Neural cell (in vitro differentiated cells): Measurements from ENCODE around the gene CLBA1. TPM values are rescaled to one million over a fixed set of nuclear protein-coding genes. Genes with fewer than 3 reads are reported as not detected.

Experiments
- H2AFZ ChIP-seq: fragments of 200-600, 300-800 bp; sonication (generic), shearing (Covaris generic); 2 replicates; pipeline ENCODE4 v1.6.0; 2014; ENCODE audit warnings: low read depth, mild to moderate bottlenecking, antibody characterized with exemption, low read length, moderate library complexity
- H3F3A ChIP-seq: fragments of 200-600 bp; shearing (Covaris generic); 2 replicates; pipeline ENCODE4 v1.6.1; 2016; ENCODE audit warnings: mild to moderate bottlenecking, moderate library complexity, mixed read lengths, antibody characterized with exemption, low read length; ENCODE audit not compliant: insufficient read depth, poor library complexity, severe bottlenecking
- H3K27ac ChIP-seq: fragments of 200-600, 300-800 bp; sonication (generic), shearing (Covaris generic); 2 replicates; pipeline ENCODE4 v1.5.1; 2014; ENCODE audit warnings: mild to moderate bottlenecking, low read length, moderate library complexity
- H3K27me3 ChIP-seq: fragments of 300-800, 200-600 bp; sonication (generic), shearing (Covaris generic); 2 replicates; pipeline ENCODE4 v1.6.0; 2014; ENCODE audit warnings: mild to moderate bottlenecking, low read depth, low read length, moderate library complexity; ENCODE audit not compliant: insufficient read depth
- H3K36me3 ChIP-seq: fragments of 300-800, 200-600 bp; sonication (generic), shearing (Covaris generic); 2 replicates; pipeline ENCODE4 v1.5.1; 2014; ENCODE audit warnings: mild to moderate bottlenecking, antibody characterized with exemption, low read length, moderate library complexity; ENCODE audit not compliant: insufficient read depth
- H3K4me2 ChIP-seq: fragments of 300-800, 200-600 bp; sonication (generic), shearing (Covaris generic); 2 replicates; pipeline ENCODE4 v1.6.0; 2014; ENCODE audit warnings: mild to moderate bottlenecking, low read length
- H3K4me3 ChIP-seq: fragments of 300-800, 200-600 bp; sonication (generic), shearing (Covaris generic); 2 replicates; pipeline ENCODE4 v1.5.1; 2014; ENCODE audit warnings: mild to moderate bottlenecking, low read length, moderate library complexity
- H3K79me2 ChIP-seq: fragments of 200-600 bp; shearing (Covaris generic); replicated peaks from 2 replicates; pipeline ENCODE4 v1.6.0; 2014; ENCODE audit warnings: mild to moderate bottlenecking, low read length, moderate library complexity; ENCODE audit not compliant: insufficient read depth
- H3K9ac ChIP-seq: fragments of 300-800, 200-600 bp; sonication (generic), shearing (Covaris generic); 2 replicates; pipeline ENCODE4 v1.6.1; 2016; ENCODE audit warnings: mild to moderate bottlenecking, low read length, mixed read lengths
- H3K9me2 ChIP-seq: fragments of 200-600 bp; shearing (Covaris generic); 2 replicates; pipeline ENCODE4 v1.6.1; 2016; ENCODE audit warnings: mild to moderate bottlenecking, low read length, mixed read lengths; ENCODE audit not compliant: insufficient read depth
- H3K9me3 ChIP-seq: fragments of 200-600, 300-800 bp; sonication (generic), shearing (Covaris generic); 2 replicates; pipeline ENCODE4 v1.6.1; 2016; ENCODE audit warnings: mild to moderate bottlenecking, mixed run types, low read length, moderate library complexity, mixed read lengths
- H4K20me1 ChIP-seq: fragments of 200-600 bp; shearing (Covaris generic); 2 replicates; pipeline ENCODE4 v1.6.1; 2016; ENCODE audit warnings: mild to moderate bottlenecking, mixed run types; ENCODE audit not compliant: insufficient read depth
- CTCF ChIP-seq: fragments of 450-650 bp; IDR thresholded peaks from 2 replicates; pipeline ENCODE4 v1.5.1; 2014; ENCODE audit warnings: antibody characterized with exemption, mild to moderate bottlenecking, moderate library complexity; ENCODE audit not compliant: poor library complexity, severe bottlenecking
- EP300 ChIP-seq: fragments of 450-650 bp; conservative IDR thresholded peaks from 2 replicates; pipeline ENCODE4 v1.6.1; 2014; ENCODE audit warnings: antibody characterized with exemption, mild to moderate bottlenecking, moderate library complexity; ENCODE audit not compliant: poor library complexity, severe bottlenecking
- MXI1 ChIP-seq: fragments of 450-650 bp; conservative IDR thresholded peaks from 2 replicates; pipeline ENCODE4 v1.6.1; 2014; ENCODE audit warnings: antibody characterized with exemption, mild to moderate bottlenecking; ENCODE audit not compliant: poor library complexity, severe bottlenecking
- POLR2AphosphoS5 ChIP-seq: IDR thresholded peaks from 2 replicates; pipeline ENCODE4 v1.6.1; 2012
- RAD21 ChIP-seq: fragments of 450-650 bp; conservative IDR thresholded peaks from 2 replicates; pipeline ENCODE4 v1.6.1; 2014; ENCODE audit warnings: antibody characterized with exemption, mild to moderate bottlenecking, moderate library complexity
- SMC3 ChIP-seq: fragments of 450-650 bp; conservative IDR thresholded peaks from 2 replicates; pipeline ENCODE4 v1.6.1; 2014; ENCODE audit warnings: antibody characterized with exemption, mild to moderate bottlenecking, moderate library complexity; ENCODE audit not compliant: poor library complexity
- TAF1 ChIP-seq: IDR thresholded peaks from 2 replicates; pipeline ENCODE4 v1.6.1; 2012; ENCODE audit warnings: low read depth
- polyA plus RNA-seq: library from polyadenylated mRNA; depleted of rRNA; stranded (reverse); fragments of >200 nt; gene quantifications from 2 replicates; pipeline ENCODE4 v1.2.3, GENCODE V29; 2014
- TF ChIP-seq, protein P1 (sequence below): IDR thresholded peaks from 2 replicates; pipeline ENCODE4 v1.6.1; 2012; ENCODE audit warnings: borderline replicate concordance

CLBA1 gene
- polyA plus RNA-seq, 1 donor from 2014 or later = 27.8 TPM

DNA sequence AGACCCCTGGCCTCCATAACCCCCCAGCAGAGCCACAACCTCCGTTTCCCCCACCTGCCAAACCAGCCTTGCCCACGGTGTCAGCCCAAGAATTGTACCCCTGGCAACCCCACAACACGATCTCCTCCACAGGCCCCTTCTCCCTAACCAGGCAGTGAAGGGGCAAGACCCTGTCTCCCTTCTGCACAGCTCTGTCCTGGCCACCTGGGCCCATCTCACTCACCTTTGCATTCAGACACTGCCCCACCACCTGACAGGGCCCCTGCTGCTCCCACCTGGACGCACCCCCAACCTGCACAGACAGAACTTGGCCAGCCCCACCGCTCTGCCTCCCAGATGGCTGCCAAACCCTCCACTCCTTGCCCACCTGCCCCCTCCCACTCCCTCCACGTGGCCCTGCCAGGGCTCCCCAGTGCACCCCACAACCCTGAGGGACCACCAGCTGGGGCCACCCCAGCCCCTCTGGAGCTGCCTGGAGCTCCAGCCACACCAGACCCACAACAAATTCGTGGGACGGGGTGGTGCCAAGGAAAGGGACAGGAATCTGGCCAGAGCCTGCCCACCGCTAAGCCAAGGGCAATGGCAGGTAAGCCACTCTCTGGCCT is 19.2 kb upstream of the CLBA1 start:
- Histone ChIP-seq H3F3A (no peaks in the 10 kb centered on the region), H3K9me2 (no peaks in the 10 kb centered on the region), H3K27me3 (no peaks in the 10 kb centered on the region), H3K36me3 (no peaks in the 10 kb centered on the region), H3K4me2 (no peak overlapping the region), H2AFZ (no peak overlapping the region), H3K9me3 (no peaks in the 10 kb centered on the region), H4K20me1 (no peaks in the 10 kb centered on the region), H3K27ac (no peak overlapping the region), H3K4me3 (no peak overlapping the region), H3K79me2 (no peaks in the 10 kb centered on the region), H3K9ac (no peak overlapping the region)
- TF ChIP-seq SMC3 (no peak), CTCF (no peak), RAD21 (no peak), EP300 (no peak)
- TF ChIP-seq, protein P1, sequence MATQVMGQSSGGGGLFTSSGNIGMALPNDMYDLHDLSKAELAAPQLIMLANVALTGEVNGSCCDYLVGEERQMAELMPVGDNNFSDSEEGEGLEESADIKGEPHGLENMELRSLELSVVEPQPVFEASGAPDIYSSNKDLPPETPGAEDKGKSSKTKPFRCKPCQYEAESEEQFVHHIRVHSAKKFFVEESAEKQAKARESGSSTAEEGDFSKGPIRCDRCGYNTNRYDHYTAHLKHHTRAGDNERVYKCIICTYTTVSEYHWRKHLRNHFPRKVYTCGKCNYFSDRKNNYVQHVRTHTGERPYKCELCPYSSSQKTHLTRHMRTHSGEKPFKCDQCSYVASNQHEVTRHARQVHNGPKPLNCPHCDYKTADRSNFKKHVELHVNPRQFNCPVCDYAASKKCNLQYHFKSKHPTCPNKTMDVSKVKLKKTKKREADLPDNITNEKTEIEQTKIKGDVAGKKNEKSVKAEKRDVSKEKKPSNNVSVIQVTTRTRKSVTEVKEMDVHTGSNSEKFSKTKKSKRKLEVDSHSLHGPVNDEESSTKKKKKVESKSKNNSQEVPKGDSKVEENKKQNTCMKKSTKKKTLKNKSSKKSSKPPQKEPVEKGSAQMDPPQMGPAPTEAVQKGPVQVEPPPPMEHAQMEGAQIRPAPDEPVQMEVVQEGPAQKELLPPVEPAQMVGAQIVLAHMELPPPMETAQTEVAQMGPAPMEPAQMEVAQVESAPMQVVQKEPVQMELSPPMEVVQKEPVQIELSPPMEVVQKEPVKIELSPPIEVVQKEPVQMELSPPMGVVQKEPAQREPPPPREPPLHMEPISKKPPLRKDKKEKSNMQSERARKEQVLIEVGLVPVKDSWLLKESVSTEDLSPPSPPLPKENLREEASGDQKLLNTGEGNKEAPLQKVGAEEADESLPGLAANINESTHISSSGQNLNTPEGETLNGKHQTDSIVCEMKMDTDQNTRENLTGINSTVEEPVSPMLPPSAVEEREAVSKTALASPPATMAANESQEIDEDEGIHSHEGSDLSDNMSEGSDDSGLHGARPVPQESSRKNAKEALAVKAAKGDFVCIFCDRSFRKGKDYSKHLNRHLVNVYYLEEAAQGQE = no peak

GRCh38 chr14:104966981-104967385 is 18.6 kb upstream of the CLBA1 start:
- H3K9me3 ChIP-seq = no peaks in the 10 kb centered on the region
- H3K4me2 ChIP-seq = no peak overlapping the region
- H3K9ac ChIP-seq = no peak overlapping the region
- H3K27ac ChIP-seq = no peak overlapping the region
- H3K27me3 ChIP-seq = no peaks in the 10 kb centered on the region
- no peak overlapping the region for H2AFZ ChIP-seq
- no peaks in the 10 kb centered on the region for H3F3A ChIP-seq
- H3K4me3 ChIP-seq = no peak overlapping the region
- H4K20me1 ChIP-seq = no peaks in the 10 kb centered on the region
- no peak for TF ChIP-seq POLR2AphosphoS5
- no peak for TF ChIP-seq EP300
- no peak for TF ChIP-seq RAD21
- no peak for TF ChIP-seq MXI1
- no peaks in the 10 kb centered on the region for H3K79me2 ChIP-seq
- H3K9me2 ChIP-seq = no peaks in the 10 kb centered on the region
- no peaks in the 10 kb centered on the region for H3K36me3 ChIP-seq

DNA sequence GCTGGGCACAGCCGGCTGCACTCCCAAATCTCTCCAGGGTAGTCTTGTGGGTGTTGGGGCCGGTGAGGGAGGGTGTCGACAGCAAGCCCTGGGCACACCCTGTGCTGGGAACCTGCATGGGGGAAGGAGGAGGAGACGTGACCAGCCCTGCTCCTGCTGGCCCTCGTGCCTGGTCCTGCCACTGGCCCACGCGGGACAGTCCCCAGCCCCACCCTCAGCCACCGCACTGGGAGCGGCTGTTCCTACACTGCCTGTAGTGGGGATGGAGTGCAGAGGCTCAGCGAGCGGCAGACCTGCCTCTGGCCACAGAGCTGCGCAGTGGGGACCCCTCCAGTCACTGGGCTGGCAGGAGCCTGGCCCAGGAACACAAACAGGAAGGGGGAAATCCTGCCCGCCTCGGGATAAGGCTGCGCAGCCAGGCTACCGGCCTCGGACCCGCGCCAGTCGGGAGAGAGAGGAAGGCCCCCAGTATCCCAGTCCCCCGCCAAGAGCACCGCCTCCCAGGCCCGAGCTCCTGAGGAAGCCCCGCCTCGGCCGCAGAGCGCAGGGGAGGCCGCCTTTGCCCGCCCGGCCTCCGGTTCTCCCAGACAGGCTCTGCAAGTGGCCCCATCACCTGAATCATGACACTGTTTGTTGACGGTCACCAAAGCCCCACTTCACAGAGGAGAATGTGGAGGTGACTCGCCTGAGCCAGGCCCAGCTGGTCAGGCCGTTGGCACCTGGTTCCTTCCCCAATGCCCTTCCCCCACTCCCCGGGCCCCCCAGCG is 18.0 kb upstream of the CLBA1 start:
- Histone ChIP-seq H3K9ac (no peak overlapping the region), H2AFZ (no peak overlapping the region), H3F3A (no peaks in the 10 kb centered on the region), H3K9me3 (no peaks in the 10 kb centered on the region), H3K79me2 (no peaks in the 10 kb centered on the region), H3K4me2 (no peak overlapping the region), H3K36me3 (no peaks in the 10 kb centered on the region), H3K4me3 (no peak overlapping the region), H3K9me2 (no peaks in the 10 kb centered on the region), H3K27me3 (no peaks in the 10 kb centered on the region), H4K20me1 (no peaks in the 10 kb centered on the region), H3K27ac (no peak overlapping the region)
- TF ChIP-seq SMC3 (no peak), EP300 (no peak), MXI1 (no peak), RAD21 (no peak), TAF1 (no peak), CTCF (no peak), POLR2AphosphoS5 (no peak)
- TF ChIP-seq, protein P1 = no peak
